MM.1S (cell line): Measurements from ENCODE around the gene RTN4.

Source experiments
- CTCF ChIP-seq: fragments of 300-600 bp; sonication (generic); IDR thresholded peaks from 2 replicates; pipeline ENCODE4 v1.5.1; 2016; ENCODE audit warnings: antibody characterized with exemption, low read length, mixed read lengths
- EZH2 ChIP-seq: fragments of 300-600 bp; sonication (generic); optimal IDR thresholded peaks from 2 replicates; pipeline ENCODE3; 2017; ENCODE audit warnings: low read depth, mild to moderate bottlenecking, antibody characterized with exemption, low read length, mixed read lengths
- EZH2phosphoT487 ChIP-seq: fragments of 300-600 bp; sonication (generic); IDR thresholded peaks from 2 replicates; pipeline ENCODE4 v1.6.1; 2018; ENCODE audit warnings: antibody characterized with exemption, low read length

- TF ChIP-seq CTCF = no peak
- no peak for TF ChIP-seq EZH2
- no peak for TF ChIP-seq EZH2phosphoT487
Measured at GRCh38 chr2:55076721-55077120, 26.5 kb upstream of the RTN4 start.
